Adrenal gland (tissue), 5 donors: ENCODE data around the gene RNASE12.

ENCODE experiments used
- CTCF ChIP-seq, 6 experiments: fragments of 450-650 bp in 4 of 6; fragments of 200-600 bp in 2 of 6; sonication (generic) in 1 of 6; IDR thresholded peaks; 1 replicate in 5 of 6; 2 replicates in 1 of 6; pipeline versions ENCODE4 v1.5.1 to v1.8.0; 2016 to 2021; ENCODE audit warnings: antibody characterized with exemption in 6 of 6, mild to moderate bottlenecking in 2 of 6, moderate library complexity in 1 of 6
- POLR2A ChIP-seq, 2 donors: fragments of 450-650 bp; IDR thresholded peaks; one replicate each; pipeline ENCODE4 v1.6.1; 2017; ENCODE audit warnings: antibody characterized with exemption in 2 of 2, mild to moderate bottlenecking in 2 of 2, moderate library complexity in 1 of 2
- donor health status: DM: no; HTN: no; CAD: no.

GRCh38 chr14:20627346-20628027 is 36.3 kb upstream of the RNASE12 start:
- TF ChIP-seq CTCF (IDR thresholded peaks at IDR 0.05) (no peak), POLR2A (IDR thresholded peaks at IDR 0.05) (no peak)
